IMR-90 (cell line): ENCODE data around the gene USP6NL. TPM values are rescaled to one million over a fixed set of nuclear protein-coding genes. Genes with fewer than 3 reads are reported as not detected.

ENCODE experiments used
- ATAC-seq: fragments of 200-7000 bp; cut with Tn5 transposase; 2 replicates; pipeline ENCODE4 v1.9.1; 2020; ENCODE audit warnings: low read depth, mild to moderate bottlenecking, moderate library complexity
- BruUV-seq: library from RNA; stranded (reverse); fragments of 400-500 nt; replicated peaks from 2 replicates; lab custom pipeline; 2021; lab: Mats Ljungman, UMichigan
- CTCF ChIA-PET: fragments of 300-600 bp; formaldehyde crosslinking; extraction: SDS; loops from one replicate; lab custom pipeline; 2021; ENCODE audit warnings: antibody characterized with exemption; lab: Yijun Ruan, JAX
- POLR2A ChIA-PET: fragments of 300-600 bp; sonication (Branson Sonifier 250); formaldehyde crosslinking; loops from one replicate; lab custom pipeline; 2022; ENCODE audit warnings: antibody characterized with exemption; ENCODE audit not compliant: unreplicated experiment; lab: Charles Lee
- DNase-seq: peaks from one replicate; pipeline ENCODE4 v3.0.0; 2013
- H2AFZ ChIP-seq: replicated peaks from 2 replicates; pipeline ENCODE3; 2013; ENCODE audit warnings: low read length, mild to moderate bottlenecking; ENCODE audit not compliant: poor library complexity
- H2AK5ac ChIP-seq: 2 replicates; pipeline ENCODE4 v1.6.1; 2013; ENCODE audit warnings: low read depth, low read length, inconsistent platforms
- H2AK9ac ChIP-seq: replicated peaks from 2 replicates; pipeline ENCODE3; 2013; ENCODE audit warnings: mild to moderate bottlenecking, low read depth, low read length, moderate library complexity; ENCODE audit not compliant: poor library complexity
- H2BK120ac ChIP-seq: 2 replicates; pipeline ENCODE4 v1.6.1; 2013; ENCODE audit warnings: low read depth, low read length, inconsistent platforms
- H2BK15ac ChIP-seq: 3 replicates; pipeline ENCODE4 v1.6.1; 2013; ENCODE audit warnings: low read depth, low read length, inconsistent platforms
- H2BK20ac ChIP-seq: 2 replicates; pipeline ENCODE4 v1.6.1; 2013; ENCODE audit warnings: low read depth, mild to moderate bottlenecking, inconsistent platforms, low read length, moderate library complexity
- H2BK5ac ChIP-seq: 2 replicates; pipeline ENCODE4 v1.6.1; 2013; ENCODE audit warnings: mild to moderate bottlenecking, low read depth, low read length, inconsistent platforms; ENCODE audit not compliant: poor library complexity, severe bottlenecking
- H3K14ac ChIP-seq: replicated peaks from 2 replicates; pipeline ENCODE4 v1.6.1; 2013; ENCODE audit warnings: low read depth, low read length, inconsistent platforms
- H3K18ac ChIP-seq: 2 replicates; pipeline ENCODE4 v1.6.1; 2013; ENCODE audit warnings: low read depth, low read length, control low read depth
- H3K23ac ChIP-seq: 2 replicates; pipeline ENCODE4 v1.6.1; 2013; ENCODE audit warnings: low read depth, low read length, inconsistent platforms
- H3K27ac ChIP-seq: 2 replicates; pipeline ENCODE4 v1.5.1; 2013; ENCODE audit warnings: mild to moderate bottlenecking, control low read depth, low read length; ENCODE audit not compliant: insufficient read depth
- H3K27me3 ChIP-seq: 2 replicates; pipeline ENCODE4 v1.6.1; 2013; ENCODE audit warnings: low read length; ENCODE audit not compliant: control insufficient read depth, insufficient read depth
- H3K36me3 ChIP-seq: 2 replicates; pipeline ENCODE4 v1.6.1; 2013; ENCODE audit warnings: low read length, mixed read lengths; ENCODE audit not compliant: control insufficient read depth, insufficient read depth
- H3K4ac ChIP-seq: 2 replicates; pipeline ENCODE4 v1.6.1; 2013; ENCODE audit warnings: low read depth, low read length, inconsistent platforms
- H3K4me1 ChIP-seq: 2 replicates; pipeline ENCODE4 v1.6.1; 2013; ENCODE audit warnings: low read length, mixed read lengths; ENCODE audit not compliant: control insufficient read depth, insufficient read depth
- H3K4me2 ChIP-seq: 2 replicates; pipeline ENCODE4 v1.6.1; 2013; ENCODE audit warnings: low read depth, mild to moderate bottlenecking, control low read depth, low read length, moderate library complexity
- H3K4me3 ChIP-seq: 2 replicates; pipeline ENCODE4 v1.5.1; 2013; ENCODE audit warnings: low read depth, mild to moderate bottlenecking, control low read depth, low read length, moderate library complexity; ENCODE audit not compliant: insufficient read depth
- H3K56ac ChIP-seq: 2 replicates; pipeline ENCODE4 v1.6.1; 2013; ENCODE audit warnings: low read length, inconsistent platforms; ENCODE audit not compliant: insufficient read depth; ENCODE audit errors: extremely low read depth
- H3K79me1 ChIP-seq, 2 experiments: 2 replicates each; pipeline ENCODE4 v1.6.1; 2013; ENCODE audit warnings: low read length in 2 of 2, inconsistent platforms in 1 of 2, low read depth in 1 of 2
- H3K9ac ChIP-seq: 2 replicates; pipeline ENCODE4 v1.6.1; 2013; ENCODE audit warnings: low read depth, low read length, control low read depth
- H3K9me1 ChIP-seq: 2 replicates; pipeline ENCODE4 v1.6.1; 2013; ENCODE audit warnings: low read length, inconsistent platforms; ENCODE audit not compliant: insufficient read depth
- H3K9me3 ChIP-seq: 2 replicates; pipeline ENCODE4 v1.6.1; 2013; ENCODE audit warnings: low read length; ENCODE audit not compliant: control insufficient read depth, insufficient read depth
- H4K20me1 ChIP-seq: 2 replicates; pipeline ENCODE4 v1.6.1; 2013; ENCODE audit warnings: low read length, inconsistent platforms; ENCODE audit not compliant: insufficient read depth
- H4K5ac ChIP-seq: 2 replicates; pipeline ENCODE4 v1.6.1; 2013; ENCODE audit warnings: mild to moderate bottlenecking, low read depth, low read length, control low read depth
- H4K8ac ChIP-seq, 2 experiments: 2 replicates each; pipeline ENCODE4 v1.6.1; 2013; ENCODE audit warnings: low read depth in 2 of 2, low read length in 2 of 2, control low read depth in 1 of 2, inconsistent platforms in 1 of 2
- H4K91ac ChIP-seq: 2 replicates; pipeline ENCODE4 v1.6.1; 2013; ENCODE audit warnings: low read depth, low read length, inconsistent platforms; ENCODE audit not compliant: insufficient read depth
- BHLHE40 ChIP-seq: fragments of 150-350 bp; IDR thresholded peaks from 2 replicates; pipeline ENCODE4 v1.6.1; 2016; ENCODE audit warnings: mild to moderate bottlenecking, low read depth, low read length
- CEBPB ChIP-seq: IDR thresholded peaks from 2 replicates; pipeline ENCODE4 v1.6.1; 2012; ENCODE audit warnings: low read depth, low read length, improper control_type of control experiment
- NFE2L2 ChIP-seq: fragments of 150-350 bp; IDR thresholded peaks from 2 replicates; pipeline ENCODE4 v1.6.1; 2016; ENCODE audit warnings: low read depth, mild to moderate bottlenecking, low read length
- POLR2A ChIP-seq: IDR thresholded peaks from 2 replicates; pipeline ENCODE4 v1.6.1; 2012; ENCODE audit warnings: mild to moderate bottlenecking, low read depth, low read length
- RAD21 ChIP-seq: IDR thresholded peaks from 2 replicates; pipeline ENCODE4 v1.6.1; 2012; ENCODE audit warnings: low read length, improper control_type of control experiment
- RCOR1 ChIP-seq: IDR thresholded peaks from 2 replicates; pipeline ENCODE4 v1.6.1; 2012; ENCODE audit warnings: mild to moderate bottlenecking, low read length, improper control_type of control experiment; ENCODE audit not compliant: insufficient replicate concordance
- SMC3 ChIP-seq: fragments of 150-350 bp; IDR thresholded peaks from 2 replicates; pipeline ENCODE4 v1.6.1; 2016; ENCODE audit warnings: low read depth, mild to moderate bottlenecking, antibody characterized with exemption, low read length, moderate library complexity
- USF2 ChIP-seq: fragments of 150-350 bp; IDR thresholded peaks from 2 replicates; pipeline ENCODE4 v1.6.1; 2017; ENCODE audit warnings: mild to moderate bottlenecking, antibody characterized with exemption, low read length, low read depth
- WGBS, 2 experiments: methylation state at CpG; one replicate each; pipeline versions ENCODE4 v1.1.5 to v1.1.7; 2013; ENCODE audit warnings: missing lambda C conversion rate in 2 of 2; ENCODE audit not compliant: insufficient read length in 1 of 2; ENCODE audit errors: extremely low coverage in 2 of 2; 5-methylcytosine and 5-hydroxymethylcytosine counted together
- dilution Hi-C: fragments of 300-500 bp; cut with HindIII; formaldehyde crosslinking; loops from one replicate; pipeline ENCODE4 v1.14.3; 2018; ENCODE audit warnings: low sequenced_read_pairs; ENCODE audit not compliant: unreplicated experiment
- in situ Hi-C: fragments of 300-500 bp; cut with MboI; formaldehyde crosslinking; loops from 3 replicates; pipeline ENCODE4 v1.14.3; 2019; ENCODE audit warnings: low sequenced_read_pairs, inconsistent platforms, mixed read lengths
- intact Hi-C: fragments of 100-400 bp; cut with micrococcal nuclease; formaldehyde crosslinking; loops from 2 replicates; pipeline ENCODE4 v1.10.0; 2022
- polyA plus RNA-seq, 3 experiments: library from polyadenylated mRNA; depleted of rRNA; stranded (reverse); fragments of >200 nt; gene quantifications; 2 replicates each; pipeline ENCODE4 v1.2.3, GENCODE V29; 2012; ENCODE audit warnings: low replicate concordance in 1 of 3
- total RNA-seq: library from RNA; depleted of rRNA; stranded (reverse); fragments of >200 nt; gene quantifications from 2 replicates; pipeline ENCODE4 v1.2.3, GENCODE V29; 2012

Gene USP6NL
- total and polyA plus RNA-seq, 2 of the 4 experiments (the other 2 are of a cell fraction) = 7.8 to 9.1 TPM

GRCh38 chr10:11553773-11554381, 57.6 kb downstream of the USP6NL start:
- no peak overlapping the region for H3K56ac ChIP-seq
- dilution Hi-C loops = no loop called here
- H4K91ac ChIP-seq = peak overlapping the region; percentile 2; the same call in 1 of the 2 replicates
- no peaks in the 10 kb centered on the region for H3K27me3 ChIP-seq
- WGBS, 2 experiments = 80% methylated on average over 1 of the region's 6 CpGs; no CpG with 5 or more reads in 1 of the 2 experiments
- H3K4me3 ChIP-seq = no peak overlapping the region
- H3K9me3 ChIP-seq = no peaks in the 10 kb centered on the region
- H4K5ac ChIP-seq = no peak overlapping the region
- no peak for DNase-seq
- 0 out of 2 replicates have a peak, but pooled peaks cover 4% of the 10 kb centered on the region for H3K9me1 ChIP-seq
- H4K20me1 ChIP-seq = no peaks in the 10 kb centered on the region; the same call in 1 of the 2 replicates
- no peak overlapping the region for H3K23ac ChIP-seq
- no peak overlapping the region for H2BK5ac ChIP-seq
- H3K4me2 ChIP-seq = no peak overlapping the region
- no peak overlapping the region for H3K14ac ChIP-seq
- POLR2A ChIA-PET = no interaction called here
- no peaks in the 10 kb centered on the region for H3K36me3 ChIP-seq
- H3K27ac ChIP-seq = no peak overlapping the region
- no peak overlapping the region for H3K18ac ChIP-seq
- peak overlapping the region; percentile 14; the same call in 1 of the 2 replicates for H2BK120ac ChIP-seq
- no TSS peak for BruUV-seq
- no peak overlapping the region for H2BK20ac ChIP-seq
- H2AK9ac ChIP-seq = no peak overlapping the region
- H2AFZ ChIP-seq = no peak overlapping the region
- TF ChIP-seq SMC3 (no peak), CEBPB (no peak), USF2 (no peak), BHLHE40 (no peak), NFE2L2 (no peak), RCOR1 (no peak), RAD21 (no peak), POLR2A (no peak)
- H3K79me1 ChIP-seq = peaks cover 21 to 31% of the 10 kb centered on the region in 2 experiments
- no peak for ATAC-seq
- H2BK15ac ChIP-seq = 0 out of 3 replicates have a peak overlapping the region, but pooled peaks have one; percentile 4
- intact Hi-C loops = no loop called here
- H2AK5ac ChIP-seq = no peak overlapping the region; the same call in 1 of the 2 replicates
- H4K8ac ChIP-seq = no peak overlapping the region
- H3K4ac ChIP-seq = no peak overlapping the region
- H3K9ac ChIP-seq = no peak overlapping the region
- H3K4me1 ChIP-seq = 0 out of 2 replicates have a peak, but pooled peaks cover 1% of the 10 kb centered on the region
- CTCF ChIA-PET = no interaction called here
- in situ Hi-C loops = no loop called here
